GM10266 (cell line): ENCODE measurements around the gene PDZD4.
A peak's percentile ranks its signal among the peaks of the same experiment; 100 is the strongest.

Experiments
- DNase-seq: peaks from one replicate; pipeline ENCODE4 v3.0.0; 2012; ENCODE audit errors: extremely low spot score
- CTCF ChIP-seq: IDR thresholded peaks from 2 replicates; pipeline ENCODE4 v1.5.1; 2012; ENCODE audit warnings: mild to moderate bottlenecking, low read depth; ENCODE audit not compliant: control insufficient read depth, insufficient read depth; ENCODE audit errors: missing control alignments

Gene PDZD4

GRCh38 chrX:153800177-153800722 is 30.1 kb downstream of the PDZD4 start:
- TF ChIP-seq CTCF = no peak

DNA sequence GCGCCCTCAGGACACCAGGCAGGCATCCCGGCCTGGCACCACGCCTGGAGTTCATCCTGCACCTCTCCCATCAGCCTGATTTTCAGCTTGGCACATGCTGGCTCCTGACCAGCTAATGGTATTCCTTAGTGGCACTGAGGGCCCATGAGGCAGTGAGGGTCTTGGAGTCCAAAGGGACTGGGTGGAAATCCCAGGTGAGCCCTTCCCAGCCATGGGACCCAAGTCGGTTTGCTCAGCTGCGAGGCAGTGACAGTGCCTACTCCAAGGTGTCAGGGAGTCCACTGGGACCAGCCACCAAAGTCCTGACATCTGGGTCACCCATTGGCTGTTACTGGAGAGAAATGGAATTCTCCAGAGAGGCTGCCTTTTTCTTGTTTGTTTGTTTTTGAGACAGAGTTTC is 31.0 kb downstream of the PDZD4 start:
- no peak for TF ChIP-seq CTCF
- DNase-seq = no peak

More at GRCh38 chrX:153800177-153800722, 30.1 kb downstream of the PDZD4 start:
- DNase-seq = no peak

DNA sequence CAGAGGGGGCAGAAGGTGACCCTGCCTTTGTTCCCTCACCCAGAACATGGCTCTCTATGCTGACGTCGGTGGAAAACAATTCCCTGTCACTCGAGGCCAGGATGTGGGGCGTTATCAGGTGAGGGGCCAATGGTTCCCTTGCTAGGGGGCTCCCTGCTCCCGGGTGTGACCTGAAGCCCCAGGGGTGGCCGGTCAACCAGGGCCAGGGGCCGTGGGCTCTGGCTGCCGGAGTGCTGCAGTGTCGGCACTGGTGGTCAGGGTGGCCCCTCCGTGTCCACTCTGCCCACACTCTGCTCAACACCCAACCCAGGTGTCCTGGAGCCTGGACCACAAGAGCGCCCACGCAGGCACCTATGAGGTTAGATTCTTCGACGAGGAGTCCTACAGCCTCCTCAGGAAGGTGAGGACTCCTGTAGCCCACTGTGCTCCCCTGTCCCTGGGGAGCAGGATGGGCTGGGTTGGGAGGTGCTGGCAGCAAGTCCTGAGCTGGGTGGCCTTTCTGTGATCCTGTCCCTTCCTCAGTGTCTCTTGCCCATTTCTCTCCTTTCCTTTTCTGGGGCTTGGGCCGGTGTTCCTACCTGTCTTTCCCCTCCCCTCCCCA is 32.8 kb downstream of the PDZD4 start:
- DNase-seq = no peak
- no peak for TF ChIP-seq CTCF

GRCh38 chrX:153794897-153795816 is 35.2 kb downstream of the PDZD4 start:
- no peak for TF ChIP-seq CTCF
- no peak for DNase-seq

GRCh38 chrX:153794018-153794896 is 36.1 kb downstream of the PDZD4 start, which contains the start of the genes IDH3G and SSR4:
Gene IDH3G, minus strand, starts transcription at chrX:153794375. Its CDS starts 49 bp downstream, at chrX:153794326.
Gene SSR4, plus strand, starts transcription at chrX:153794668. Its CDS starts 20 bp downstream, at chrX:153794688.
- peak; percentile 97 for DNase-seq
- TF ChIP-seq CTCF = peak; percentile 16

DNA sequence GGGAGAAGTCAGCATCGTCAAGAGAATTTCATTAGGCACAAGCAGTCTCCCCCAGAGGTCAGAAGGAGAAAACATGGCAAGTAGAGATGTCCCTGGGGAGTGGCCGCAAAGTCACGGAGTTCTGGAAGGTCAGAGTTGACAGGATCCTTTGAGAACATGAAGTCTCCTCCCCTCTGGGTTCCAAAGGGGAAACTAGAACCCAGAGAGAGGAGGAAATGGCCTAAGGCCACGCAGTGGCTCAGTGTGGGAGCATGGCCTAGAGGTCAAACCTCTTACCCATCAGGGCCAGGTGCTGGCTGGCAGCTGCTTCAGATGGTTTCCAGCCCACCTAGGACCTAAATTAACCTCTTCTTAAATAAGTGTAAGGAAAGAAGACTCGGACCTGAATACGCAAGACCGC is 37.1 kb downstream of the PDZD4 start:
- no peak for TF ChIP-seq CTCF
- DNase-seq = no peak
